IMR-90 (cell line): ENCODE results near the gene OR56A4. TPM values are rescaled to one million over a fixed set of nuclear protein-coding genes. Genes with fewer than 3 reads are reported as not detected.

ENCODE experiments used
- ATAC-seq: fragments of 200-7000 bp; cut with Tn5 transposase; 2 replicates; pipeline ENCODE4 v1.9.1; 2020; ENCODE audit warnings: low read depth, mild to moderate bottlenecking, moderate library complexity
- BruUV-seq: library from RNA; stranded (reverse); fragments of 400-500 nt; replicated peaks from 2 replicates; lab custom pipeline; 2021; lab: Mats Ljungman, UMichigan
- CTCF ChIA-PET: fragments of 300-600 bp; formaldehyde crosslinking; extraction: SDS; loops from one replicate; lab custom pipeline; 2021; ENCODE audit warnings: antibody characterized with exemption; lab: Yijun Ruan, JAX
- POLR2A ChIA-PET: fragments of 300-600 bp; sonication (Branson Sonifier 250); formaldehyde crosslinking; loops from one replicate; lab custom pipeline; 2022; ENCODE audit warnings: antibody characterized with exemption; ENCODE audit not compliant: unreplicated experiment; lab: Charles Lee
- DNase-seq: peaks from one replicate; pipeline ENCODE4 v3.0.0; 2013
- H2AFZ ChIP-seq: replicated peaks from 2 replicates; pipeline ENCODE3; 2013; ENCODE audit warnings: low read length, mild to moderate bottlenecking; ENCODE audit not compliant: poor library complexity
- H2AK5ac ChIP-seq: 2 replicates; pipeline ENCODE4 v1.6.1; 2013; ENCODE audit warnings: low read depth, low read length, inconsistent platforms
- H2AK9ac ChIP-seq: replicated peaks from 2 replicates; pipeline ENCODE3; 2013; ENCODE audit warnings: mild to moderate bottlenecking, low read depth, low read length, moderate library complexity; ENCODE audit not compliant: poor library complexity
- H2BK120ac ChIP-seq: 2 replicates; pipeline ENCODE4 v1.6.1; 2013; ENCODE audit warnings: low read depth, low read length, inconsistent platforms
- H2BK15ac ChIP-seq: 3 replicates; pipeline ENCODE4 v1.6.1; 2013; ENCODE audit warnings: low read depth, low read length, inconsistent platforms
- H2BK20ac ChIP-seq: 2 replicates; pipeline ENCODE4 v1.6.1; 2013; ENCODE audit warnings: low read depth, mild to moderate bottlenecking, inconsistent platforms, low read length, moderate library complexity
- H2BK5ac ChIP-seq: 2 replicates; pipeline ENCODE4 v1.6.1; 2013; ENCODE audit warnings: mild to moderate bottlenecking, low read depth, low read length, inconsistent platforms; ENCODE audit not compliant: poor library complexity, severe bottlenecking
- H3K14ac ChIP-seq: replicated peaks from 2 replicates; pipeline ENCODE4 v1.6.1; 2013; ENCODE audit warnings: low read depth, low read length, inconsistent platforms
- H3K18ac ChIP-seq: 2 replicates; pipeline ENCODE4 v1.6.1; 2013; ENCODE audit warnings: low read depth, low read length, control low read depth
- H3K23ac ChIP-seq: 2 replicates; pipeline ENCODE4 v1.6.1; 2013; ENCODE audit warnings: low read depth, low read length, inconsistent platforms
- H3K27ac ChIP-seq: 2 replicates; pipeline ENCODE4 v1.5.1; 2013; ENCODE audit warnings: mild to moderate bottlenecking, control low read depth, low read length; ENCODE audit not compliant: insufficient read depth
- H3K27me3 ChIP-seq: 2 replicates; pipeline ENCODE4 v1.6.1; 2013; ENCODE audit warnings: low read length; ENCODE audit not compliant: control insufficient read depth, insufficient read depth
- H3K36me3 ChIP-seq: 2 replicates; pipeline ENCODE4 v1.6.1; 2013; ENCODE audit warnings: low read length, mixed read lengths; ENCODE audit not compliant: control insufficient read depth, insufficient read depth
- H3K4ac ChIP-seq: 2 replicates; pipeline ENCODE4 v1.6.1; 2013; ENCODE audit warnings: low read depth, low read length, inconsistent platforms
- H3K4me1 ChIP-seq: 2 replicates; pipeline ENCODE4 v1.6.1; 2013; ENCODE audit warnings: low read length, mixed read lengths; ENCODE audit not compliant: control insufficient read depth, insufficient read depth
- H3K4me2 ChIP-seq: 2 replicates; pipeline ENCODE4 v1.6.1; 2013; ENCODE audit warnings: low read depth, mild to moderate bottlenecking, control low read depth, low read length, moderate library complexity
- H3K4me3 ChIP-seq: 2 replicates; pipeline ENCODE4 v1.5.1; 2013; ENCODE audit warnings: low read depth, mild to moderate bottlenecking, control low read depth, low read length, moderate library complexity; ENCODE audit not compliant: insufficient read depth
- H3K56ac ChIP-seq: 2 replicates; pipeline ENCODE4 v1.6.1; 2013; ENCODE audit warnings: low read length, inconsistent platforms; ENCODE audit not compliant: insufficient read depth; ENCODE audit errors: extremely low read depth
- H3K79me1 ChIP-seq, 2 experiments: 2 replicates each; pipeline ENCODE4 v1.6.1; 2013; ENCODE audit warnings: low read length in 2 of 2, inconsistent platforms in 1 of 2, low read depth in 1 of 2
- H3K9ac ChIP-seq: 2 replicates; pipeline ENCODE4 v1.6.1; 2013; ENCODE audit warnings: low read depth, low read length, control low read depth
- H3K9me1 ChIP-seq: 2 replicates; pipeline ENCODE4 v1.6.1; 2013; ENCODE audit warnings: low read length, inconsistent platforms; ENCODE audit not compliant: insufficient read depth
- H3K9me3 ChIP-seq: 2 replicates; pipeline ENCODE4 v1.6.1; 2013; ENCODE audit warnings: low read length; ENCODE audit not compliant: control insufficient read depth, insufficient read depth
- H4K20me1 ChIP-seq: 2 replicates; pipeline ENCODE4 v1.6.1; 2013; ENCODE audit warnings: low read length, inconsistent platforms; ENCODE audit not compliant: insufficient read depth
- H4K5ac ChIP-seq: 2 replicates; pipeline ENCODE4 v1.6.1; 2013; ENCODE audit warnings: mild to moderate bottlenecking, low read depth, low read length, control low read depth
- H4K8ac ChIP-seq, 2 experiments: 2 replicates each; pipeline ENCODE4 v1.6.1; 2013; ENCODE audit warnings: low read depth in 2 of 2, low read length in 2 of 2, control low read depth in 1 of 2, inconsistent platforms in 1 of 2
- H4K91ac ChIP-seq: 2 replicates; pipeline ENCODE4 v1.6.1; 2013; ENCODE audit warnings: low read depth, low read length, inconsistent platforms; ENCODE audit not compliant: insufficient read depth
- CEBPB ChIP-seq: IDR thresholded peaks from 2 replicates; pipeline ENCODE4 v1.6.1; 2012; ENCODE audit warnings: low read depth, low read length, improper control_type of control experiment
- CHD1 ChIP-seq: IDR thresholded peaks from 2 replicates; pipeline ENCODE4 v1.6.1; 2012; ENCODE audit warnings: low read depth, low read length, improper control_type of control experiment
- FOS ChIP-seq: fragments of 150-350 bp; IDR thresholded peaks from 2 replicates; pipeline ENCODE4 v1.6.1; 2016; ENCODE audit warnings: low read depth, low read length
- MAZ ChIP-seq: IDR thresholded peaks from 2 replicates; pipeline ENCODE4 v1.6.1; 2012; ENCODE audit warnings: low read depth, mild to moderate bottlenecking, low read length, improper control_type of control experiment, moderate library complexity, borderline replicate concordance
- MXI1 ChIP-seq: IDR thresholded peaks from 2 replicates; pipeline ENCODE4 v1.6.1; 2012; ENCODE audit warnings: low read depth, mild to moderate bottlenecking, low read length, moderate library complexity, borderline replicate concordance
- NFE2L2 ChIP-seq: fragments of 150-350 bp; IDR thresholded peaks from 2 replicates; pipeline ENCODE4 v1.6.1; 2016; ENCODE audit warnings: low read depth, mild to moderate bottlenecking, low read length
- RAD21 ChIP-seq: IDR thresholded peaks from 2 replicates; pipeline ENCODE4 v1.6.1; 2012; ENCODE audit warnings: low read length, improper control_type of control experiment
- SMC3 ChIP-seq: fragments of 150-350 bp; IDR thresholded peaks from 2 replicates; pipeline ENCODE4 v1.6.1; 2016; ENCODE audit warnings: low read depth, mild to moderate bottlenecking, antibody characterized with exemption, low read length, moderate library complexity
- WGBS, 2 experiments: methylation state at CpG; one replicate each; pipeline versions ENCODE4 v1.1.5 to v1.1.7; 2013; ENCODE audit warnings: missing lambda C conversion rate in 2 of 2; ENCODE audit not compliant: insufficient read length in 1 of 2; ENCODE audit errors: extremely low coverage in 2 of 2; 5-methylcytosine and 5-hydroxymethylcytosine counted together
- dilution Hi-C: fragments of 300-500 bp; cut with HindIII; formaldehyde crosslinking; loops from one replicate; pipeline ENCODE4 v1.14.3; 2018; ENCODE audit warnings: low sequenced_read_pairs; ENCODE audit not compliant: unreplicated experiment
- in situ Hi-C: fragments of 300-500 bp; cut with MboI; formaldehyde crosslinking; loops from 3 replicates; pipeline ENCODE4 v1.14.3; 2019; ENCODE audit warnings: low sequenced_read_pairs, inconsistent platforms, mixed read lengths
- intact Hi-C: fragments of 100-400 bp; cut with micrococcal nuclease; formaldehyde crosslinking; loops from 2 replicates; pipeline ENCODE4 v1.10.0; 2022
- polyA plus RNA-seq, 3 experiments: library from polyadenylated mRNA; depleted of rRNA; stranded (reverse); fragments of >200 nt; gene quantifications; 2 replicates each; pipeline ENCODE4 v1.2.3, GENCODE V29; 2012; ENCODE audit warnings: low replicate concordance in 1 of 3
- total RNA-seq: library from RNA; depleted of rRNA; stranded (reverse); fragments of >200 nt; gene quantifications from 2 replicates; pipeline ENCODE4 v1.2.3, GENCODE V29; 2012
- TF ChIP-seq, protein P1 (sequence below): fragments of 150-350 bp; IDR thresholded peaks from 2 replicates; pipeline ENCODE4 v1.6.1; 2017; ENCODE audit warnings: mild to moderate bottlenecking, antibody characterized with exemption, low read length, low read depth

The OR56A4 gene
- total and polyA plus RNA-seq, 2 of the 4 experiments (the other 2 are of a cell fraction): not detected

DNA sequence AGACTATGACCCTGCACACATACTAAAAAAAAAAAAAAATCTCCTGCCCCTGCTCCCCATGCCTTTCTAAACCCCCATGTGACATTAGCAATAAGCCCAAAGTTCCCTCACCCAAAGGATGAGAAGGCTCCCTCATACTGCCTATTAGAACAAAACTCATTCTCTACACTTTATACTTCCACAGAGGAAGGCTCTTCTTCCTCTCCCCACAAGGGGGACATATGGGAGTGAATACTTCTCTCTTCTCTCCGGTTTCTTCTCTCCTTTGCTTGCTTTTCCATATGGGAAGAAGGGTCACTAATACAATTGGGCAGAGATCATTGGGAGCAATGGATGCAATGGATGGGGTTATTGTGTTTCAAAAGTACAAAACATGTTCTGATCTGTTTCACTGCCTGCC lies 23.3 kb downstream of the OR56A4 start:
- Histone ChIP-seq H2BK5ac (no peak overlapping the region), H3K23ac (no peak overlapping the region), H4K20me1 (no peaks in the 10 kb centered on the region), H4K5ac (no peak overlapping the region), H3K27ac (no peak overlapping the region), H3K18ac (no peak overlapping the region), H3K4me3 (no peak overlapping the region), H4K91ac (no peak overlapping the region), H3K36me3 (no peaks in the 10 kb centered on the region), H2AFZ (no peak overlapping the region), H2BK20ac (no peak overlapping the region), H2AK9ac (no peak overlapping the region), H3K4ac (no peak overlapping the region), H2BK15ac (no peak overlapping the region), H3K9me3 (peaks cover 18% of the 10 kb centered on the region), H3K9me1 (no peaks in the 10 kb centered on the region), H3K14ac (no peak overlapping the region), H3K56ac (no peak overlapping the region), H3K27me3 (no peaks in the 10 kb centered on the region), H3K4me2 (no peak overlapping the region), H2AK5ac (no peak overlapping the region), H3K4me1 (no peaks in the 10 kb centered on the region), H2BK120ac (no peak overlapping the region), H4K8ac (no peak overlapping the region), H3K9ac (no peak overlapping the region), H3K79me1 (no peaks in the 10 kb centered on the region)
- dilution Hi-C loops: no loop called here
- in situ Hi-C loops: no loop called here
- intact Hi-C loops: no loop called here
- BruUV-seq: no TSS peak
- CTCF ChIA-PET: no interaction called here
- TF ChIP-seq SMC3: no peak
- TF ChIP-seq NFE2L2: no peak
- no peak for TF ChIP-seq CEBPB
- no peak for TF ChIP-seq MXI1
- TF ChIP-seq CHD1: no peak
- no peak for TF ChIP-seq RAD21
- no peak for TF ChIP-seq FOS
- TF ChIP-seq, protein P1, sequence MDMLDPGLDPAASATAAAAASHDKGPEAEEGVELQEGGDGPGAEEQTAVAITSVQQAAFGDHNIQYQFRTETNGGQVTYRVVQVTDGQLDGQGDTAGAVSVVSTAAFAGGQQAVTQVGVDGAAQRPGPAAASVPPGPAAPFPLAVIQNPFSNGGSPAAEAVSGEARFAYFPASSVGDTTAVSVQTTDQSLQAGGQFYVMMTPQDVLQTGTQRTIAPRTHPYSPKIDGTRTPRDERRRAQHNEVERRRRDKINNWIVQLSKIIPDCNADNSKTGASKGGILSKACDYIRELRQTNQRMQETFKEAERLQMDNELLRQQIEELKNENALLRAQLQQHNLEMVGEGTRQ: no peak
- TF ChIP-seq MAZ: no peak
- DNase-seq: no peak
- no peak for ATAC-seq
- WGBS, 2 experiments: no CpG with 5 or more reads among the region's 1 CpG
- POLR2A ChIA-PET: no interaction called here
